C1 segment of cervical spinal cord (tissue), 14 donors: Measurements from ENCODE around the gene L3MBTL3.
"Not testable (repeated sequence)": the region's sequence is repeated elsewhere in the genome, so short reads cannot be mapped to it uniquely, and the experiment has no call there.

Experiments
- DNase-seq, 14 donors: peaks; one replicate each; lab custom pipeline; 2025; lab: John Stamatoyannopoulos, UW

The L3MBTL3 gene

GRCh38 chr6:130138116-130138908 is 119.9 kb downstream of the L3MBTL3 start:
- DNase-seq: no peak

GRCh38 chr6:130138909-130139242 is 120.5 kb downstream of the L3MBTL3 start:
- no peak for DNase-seq

- no peak for DNase-seq
Observed at GRCh38 chr6:130140084-130140483, 121.7 kb downstream of the L3MBTL3 start.

- no peak for DNase-seq
Observed at GRCh38 chr6:130143709-130144108, 125.3 kb downstream of the L3MBTL3 start.

- no peak for DNase-seq
Observed at GRCh38 chr6:130147111-130147510, 128.7 kb downstream of the L3MBTL3 start.

GRCh38 chr6:130148181-130148580 is 129.8 kb downstream of the L3MBTL3 start:
- no peak for DNase-seq

- DNase-seq: not testable (repeated sequence)
Observed at GRCh38 chr6:130149016-130149415, 130.6 kb downstream of the L3MBTL3 start.

GRCh38 chr6:130150906-130151305 is 132.5 kb downstream of the L3MBTL3 start:
- DNase-seq: no peak

GRCh38 chr6:130152908-130153510 is 134.6 kb downstream of the L3MBTL3 start:
- no peak for DNase-seq

GRCh38 chr6:130156908-130157307 is 138.5 kb downstream of the L3MBTL3 start:
- DNase-seq: no peak

GRCh38 chr6:130158056-130158455 is 139.7 kb downstream of the L3MBTL3 start:
- DNase-seq: no peak

GRCh38 chr6:130158548-130158947 is 140.2 kb downstream of the L3MBTL3 start:
- DNase-seq: no peak

GRCh38 chr6:130159956-130160355 is 141.6 kb downstream of the L3MBTL3 start:
- no peak for DNase-seq

- DNase-seq: no peak
Observed at GRCh38 chr6:130161683-130162404, 143.5 kb downstream of the L3MBTL3 start.

- DNase-seq: no peak
Observed at GRCh38 chr6:130162421-130162820, 144.0 kb downstream of the L3MBTL3 start.

- DNase-seq: no peak
Observed at GRCh38 chr6:130163266-130163665, 144.9 kb downstream of the L3MBTL3 start.

- no peak for DNase-seq
Observed at GRCh38 chr6:130164251-130164650, 145.9 kb downstream of the L3MBTL3 start.

- DNase-seq: no peak
Observed at GRCh38 chr6:130167655-130168054, 149.3 kb downstream of the L3MBTL3 start.

- not testable (repeated sequence) for DNase-seq
Observed at GRCh38 chr6:130170160-130170559, 151.8 kb downstream of the L3MBTL3 start.

GRCh38 chr6:130173377-130174004 is 155.1 kb downstream of the L3MBTL3 start:
- DNase-seq: not testable (repeated sequence)

- DNase-seq: no peak
Observed at GRCh38 chr6:130176378-130176777, 158.0 kb downstream of the L3MBTL3 start.

GRCh38 chr6:130178692-130179091 is 160.3 kb downstream of the L3MBTL3 start:
- no peak for DNase-seq
